PC-9 (cell line): ENCODE measurements around the gene HMG20A. TPM values are rescaled to one million over a fixed set of nuclear protein-coding genes. Genes with fewer than 3 reads are reported as not detected.

Experiments
- BruUV-seq: library from RNA; stranded (reverse); fragments of 400-500 nt; replicated peaks from 2 replicates; lab custom pipeline; 2021; lab: Mats Ljungman, UMichigan
- CTCF ChIA-PET: fragments of 300-600 bp; sonication (Branson Sonifier 250); formaldehyde crosslinking; loops from one replicate; lab custom pipeline; 2022; ENCODE audit warnings: antibody characterized with exemption; lab: Charles Lee
- POLR2A ChIA-PET: fragments of 300-600 bp; sonication (Branson Sonifier 250); formaldehyde crosslinking; loops from one replicate; lab custom pipeline; 2022; ENCODE audit warnings: antibody characterized with exemption; ENCODE audit not compliant: unreplicated experiment; lab: Charles Lee
- DNase-seq, 2 experiments: peaks; one replicate each; pipeline versions ENCODE4 v3.0.0 to v3.0.0-alpha.2; 2015 to 2022; ENCODE audit warnings: mixed read lengths in 1 of 2
- H2AFZ ChIP-seq: fragments of 200-600 bp; sonication (generic); 2 replicates; pipeline ENCODE4 v1.8.1; 2017; ENCODE audit warnings: antibody characterized with exemption
- H3F3A ChIP-seq: fragments of 200-600 bp; sonication (generic); 2 replicates; pipeline ENCODE4 v1.8.1; 2017; ENCODE audit warnings: antibody characterized with exemption, mild to moderate bottlenecking, low read depth; ENCODE audit not compliant: insufficient read depth
- H3K27ac ChIP-seq: fragments of 200-600 bp; sonication (generic); 2 replicates; pipeline ENCODE4 v1.6.1; 2016; ENCODE audit warnings: mixed run types
- H3K27me3 ChIP-seq: fragments of 200-600 bp; sonication (generic); 2 replicates; pipeline ENCODE4 v1.6.1; 2016; ENCODE audit warnings: low read depth, mixed run types; ENCODE audit not compliant: insufficient read depth
- H3K36me3 ChIP-seq: fragments of 200-600 bp; sonication (generic); 2 replicates; pipeline ENCODE4 v1.6.1; 2016; ENCODE audit warnings: low read depth, mixed run types
- H3K4me1 ChIP-seq: fragments of 200-600 bp; sonication (generic); replicated peaks from 2 replicates; pipeline ENCODE4 v1.6.1; 2016; ENCODE audit warnings: mixed run types; ENCODE audit not compliant: insufficient read depth
- H3K4me2 ChIP-seq: fragments of 200-600 bp; sonication (generic); 2 replicates; pipeline ENCODE4 v1.6.1; 2017; ENCODE audit warnings: mixed run types
- H3K4me3 ChIP-seq: fragments of 200-600 bp; sonication (generic); 2 replicates; pipeline ENCODE4 v1.6.1; 2016; ENCODE audit warnings: mixed run types
- H3K79me2 ChIP-seq: fragments of 200-600 bp; sonication (generic); 2 replicates; pipeline ENCODE4 v1.6.1; 2017; ENCODE audit warnings: low read depth, mixed run types
- H3K9me2 ChIP-seq: fragments of 200-600 bp; sonication (generic); 2 replicates; pipeline ENCODE4 v1.8.1; 2017; ENCODE audit warnings: mild to moderate bottlenecking; ENCODE audit not compliant: insufficient read depth
- H3K9me3 ChIP-seq: fragments of 200-600 bp; sonication (generic); 2 replicates; pipeline ENCODE4 v1.8.1; 2016; ENCODE audit warnings: low read depth; ENCODE audit not compliant: insufficient read depth
- H4K20me1 ChIP-seq: fragments of 200-600 bp; sonication (generic); 2 replicates; pipeline ENCODE4 v1.8.1; 2017; ENCODE audit not compliant: insufficient read depth
- EZH2 ChIP-seq: fragments of 200-600 bp; sonication (generic); IDR thresholded peaks from 2 replicates; pipeline ENCODE4 v1.8.0; 2017; ENCODE audit warnings: antibody characterized with exemption, low read depth
- intact Hi-C: fragments of 100-400 bp; cut with micrococcal nuclease; formaldehyde crosslinking; loops from one replicate; pipeline ENCODE4 v1.10.0; 2022; ENCODE audit not compliant: unreplicated experiment
- total RNA-seq: library from RNA; stranded (reverse); gene quantifications from 2 replicates; pipeline ENCODE4 v1.2.3, GENCODE V29; 2021
- TF ChIP-seq, protein P1 (sequence below): fragments of 200-600 bp; sonication (generic); conservative IDR thresholded peaks from 2 replicates; pipeline ENCODE4 v1.6.1; 2017; ENCODE audit warnings: mixed run types, antibody characterized with exemption, mild to moderate bottlenecking, moderate library complexity

The HMG20A gene
- total RNA-seq, 1 experiment from 2014 or later, result 33.4 TPM

DNA sequence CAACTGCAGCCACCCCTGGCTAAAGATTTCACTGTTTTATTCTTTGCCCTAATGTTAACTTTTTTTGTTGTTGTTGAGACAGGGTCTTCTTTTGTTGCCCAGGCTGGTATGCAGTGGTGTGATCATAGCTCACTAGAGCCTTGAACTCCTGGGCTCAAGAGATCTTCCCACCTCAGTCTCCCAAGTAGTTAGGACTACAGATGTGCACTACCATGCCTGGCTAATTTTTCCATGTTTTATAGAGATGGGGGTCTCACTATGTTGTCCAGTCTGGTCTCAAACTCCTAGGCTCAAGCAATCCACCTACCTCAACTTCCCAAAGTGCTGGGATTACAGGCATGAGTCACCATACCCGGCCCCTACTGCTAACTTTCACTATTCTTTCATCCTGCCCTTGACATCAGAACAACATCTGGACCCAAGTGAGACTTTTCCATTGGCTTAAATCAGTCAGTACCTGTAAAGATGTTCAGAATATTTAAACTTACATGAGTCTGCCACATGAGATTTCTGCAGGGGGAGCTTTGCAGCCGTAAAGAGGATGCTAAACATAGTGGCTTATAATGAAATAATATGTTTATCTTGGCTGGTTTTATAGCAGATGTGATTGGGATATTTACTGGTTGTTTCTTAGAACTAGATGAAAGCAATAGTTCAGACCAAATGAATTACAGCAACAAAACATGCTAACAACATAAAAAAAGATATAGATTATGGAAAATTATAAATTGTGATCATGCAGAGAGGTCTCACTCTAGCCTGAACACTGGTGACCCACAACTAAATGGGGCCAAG, 73.6 kb downstream of the HMG20A start:
- Histone ChIP-seq H3K79me2 (no peaks in the 10 kb centered on the region), H3K27ac (no peak overlapping the region), H3K36me3 (no peaks in the 10 kb centered on the region; the same call in 1 of the 2 replicates), H3K9me3 (no peaks in the 10 kb centered on the region), H3K4me2 (no peak overlapping the region), H2AFZ (no peak overlapping the region), H3K9me2 (no peaks in the 10 kb centered on the region), H3K4me1 (peaks cover 15% of the 10 kb centered on the region; the same call in 1 of the 2 replicates), H4K20me1 (no peaks in the 10 kb centered on the region), H3F3A (no peaks in the 10 kb centered on the region), H3K27me3 (no peaks in the 10 kb centered on the region), H3K4me3 (no peak overlapping the region)
- POLR2A ChIA-PET, result no interaction called here
- BruUV-seq, result no TSS peak
- TF ChIP-seq, protein P1, sequence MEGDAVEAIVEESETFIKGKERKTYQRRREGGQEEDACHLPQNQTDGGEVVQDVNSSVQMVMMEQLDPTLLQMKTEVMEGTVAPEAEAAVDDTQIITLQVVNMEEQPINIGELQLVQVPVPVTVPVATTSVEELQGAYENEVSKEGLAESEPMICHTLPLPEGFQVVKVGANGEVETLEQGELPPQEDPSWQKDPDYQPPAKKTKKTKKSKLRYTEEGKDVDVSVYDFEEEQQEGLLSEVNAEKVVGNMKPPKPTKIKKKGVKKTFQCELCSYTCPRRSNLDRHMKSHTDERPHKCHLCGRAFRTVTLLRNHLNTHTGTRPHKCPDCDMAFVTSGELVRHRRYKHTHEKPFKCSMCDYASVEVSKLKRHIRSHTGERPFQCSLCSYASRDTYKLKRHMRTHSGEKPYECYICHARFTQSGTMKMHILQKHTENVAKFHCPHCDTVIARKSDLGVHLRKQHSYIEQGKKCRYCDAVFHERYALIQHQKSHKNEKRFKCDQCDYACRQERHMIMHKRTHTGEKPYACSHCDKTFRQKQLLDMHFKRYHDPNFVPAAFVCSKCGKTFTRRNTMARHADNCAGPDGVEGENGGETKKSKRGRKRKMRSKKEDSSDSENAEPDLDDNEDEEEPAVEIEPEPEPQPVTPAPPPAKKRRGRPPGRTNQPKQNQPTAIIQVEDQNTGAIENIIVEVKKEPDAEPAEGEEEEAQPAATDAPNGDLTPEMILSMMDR, result no peak
- TF ChIP-seq EZH2, result no peak
- intact Hi-C loops, result no loop called here
- CTCF ChIA-PET, result no interaction called here
- no peak for DNase-seq

DNA sequence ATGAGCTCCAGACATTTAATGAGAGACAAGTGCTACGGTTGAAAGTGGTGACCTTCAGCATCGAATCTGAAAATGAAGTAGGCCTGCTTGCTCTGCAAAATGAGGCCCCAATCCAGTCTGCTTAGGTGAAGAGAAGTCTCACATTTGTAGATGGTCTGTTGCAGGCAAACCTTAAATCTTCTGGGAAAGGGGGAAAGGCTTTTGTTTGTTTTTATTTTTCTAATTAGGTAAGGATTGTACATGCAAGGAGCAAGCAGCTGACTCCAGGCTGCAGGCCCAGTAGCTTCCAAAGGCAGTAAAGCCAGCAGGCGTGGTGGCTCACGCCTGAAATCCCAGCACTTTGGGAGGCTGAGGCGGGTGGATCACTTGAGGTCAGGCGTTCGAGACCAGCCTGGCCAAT, 74.3 kb downstream of the HMG20A start:
- H3K27me3 ChIP-seq, result no peaks in the 10 kb centered on the region
- ChIA-PET POLR2A (no interaction called here), CTCF (no interaction called here)
- DNase-seq, result no peak
- H3F3A ChIP-seq, result no peaks in the 10 kb centered on the region
- no peak overlapping the region for H3K27ac ChIP-seq
- peaks cover 15% of the 10 kb centered on the region; the same call in 1 of the 2 replicates for H3K4me1 ChIP-seq
- no peaks in the 10 kb centered on the region for H3K79me2 ChIP-seq
- H3K9me2 ChIP-seq, result no peaks in the 10 kb centered on the region
- no peak overlapping the region for H3K4me2 ChIP-seq
- no peaks in the 10 kb centered on the region for H3K9me3 ChIP-seq
- TF ChIP-seq EZH2, result no peak
- TF ChIP-seq, protein P1, result no peak
- H3K4me3 ChIP-seq, result no peak overlapping the region
- no peak overlapping the region for H2AFZ ChIP-seq
- intact Hi-C loops, result no loop called here
- BruUV-seq, result no TSS peak
- H3K36me3 ChIP-seq, result no peaks in the 10 kb centered on the region; the same call in 1 of the 2 replicates
- H4K20me1 ChIP-seq, result no peaks in the 10 kb centered on the region

DNA sequence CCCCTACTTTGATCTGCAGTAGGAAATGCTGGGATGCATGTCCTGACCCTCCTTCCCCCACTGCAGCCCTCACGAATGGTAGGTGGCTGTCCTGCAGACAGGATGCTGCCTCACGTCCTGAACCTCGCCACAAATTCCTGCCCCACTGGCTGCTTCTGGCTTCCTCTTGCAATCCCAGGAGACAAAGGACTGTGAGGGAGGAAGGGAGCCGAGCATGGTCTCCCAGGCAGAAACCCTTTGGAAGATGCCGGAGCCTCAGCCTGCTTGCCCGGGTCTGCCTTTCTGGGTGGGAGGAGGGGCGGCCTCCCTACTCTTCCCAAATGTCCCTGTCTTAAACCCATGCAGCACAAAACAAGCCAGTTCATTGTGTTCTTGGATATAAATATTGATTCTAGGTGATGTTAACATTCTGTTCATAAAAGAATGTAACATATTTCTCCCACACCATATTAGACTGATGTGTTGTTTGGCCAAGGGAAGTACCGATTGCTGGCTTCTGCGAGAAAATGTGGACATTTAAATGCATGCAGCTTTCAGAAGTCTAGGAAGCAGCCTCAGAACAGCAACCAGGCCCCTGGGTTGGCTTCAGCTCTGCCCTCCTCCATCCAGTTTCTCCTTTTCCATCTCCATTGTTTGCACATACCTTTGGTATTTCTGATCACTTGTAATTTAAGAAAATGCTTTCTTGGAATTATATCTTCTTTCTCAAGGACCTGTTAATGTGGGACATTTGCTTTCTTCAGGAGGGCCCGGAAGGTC, 75.3 kb downstream of the HMG20A start:
- Histone ChIP-seq H3K27ac (no peak overlapping the region), H3F3A (peaks cover 8% of the 10 kb centered on the region; the same call in 1 of the 2 replicates), H3K4me3 (no peak overlapping the region), H3K36me3 (no peaks in the 10 kb centered on the region; the same call in 1 of the 2 replicates), H3K9me3 (no peaks in the 10 kb centered on the region), H2AFZ (no peak overlapping the region), H3K79me2 (no peaks in the 10 kb centered on the region), H3K4me2 (no peak overlapping the region), H3K4me1 (peaks cover 19% of the 10 kb centered on the region; the same call in 1 of the 2 replicates), H3K27me3 (no peaks in the 10 kb centered on the region), H3K9me2 (no peaks in the 10 kb centered on the region), H4K20me1 (no peaks in the 10 kb centered on the region)
- TF ChIP-seq, protein P1, result no peak
- TF ChIP-seq EZH2, result no peak
- BruUV-seq, result no TSS peak
- no peak for DNase-seq
- CTCF ChIA-PET, result interaction anchor here (1.3 to 2.2 kb wide), 3 partner anchors 10 to 376 kb away, joined by 4 to 18 read pairs (median 6); no protein-coding TSS in a partner anchor
- POLR2A ChIA-PET, result interaction anchor here (0.5 to 0.6 kb wide), 2 partner anchors 45 to 912 kb away, joined by 4 to 11 read pairs; no protein-coding TSS in a partner anchor
- intact Hi-C loops, result no loop called here
